Epithelial cell of prostate (primary cell): Measurements from ENCODE around the gene KCNV2.

Experiments used
- DNase-seq: peaks from one replicate; pipeline ENCODE4 v3.0.0-alpha.2; 2011; ENCODE audit warnings: low read depth, low spot score
- H3K27ac ChIP-seq: fragments of 450-650 bp; 2 replicates; pipeline ENCODE4 v1.5.1; 2017; ENCODE audit warnings: mild to moderate bottlenecking

The KCNV2 gene

DNA sequence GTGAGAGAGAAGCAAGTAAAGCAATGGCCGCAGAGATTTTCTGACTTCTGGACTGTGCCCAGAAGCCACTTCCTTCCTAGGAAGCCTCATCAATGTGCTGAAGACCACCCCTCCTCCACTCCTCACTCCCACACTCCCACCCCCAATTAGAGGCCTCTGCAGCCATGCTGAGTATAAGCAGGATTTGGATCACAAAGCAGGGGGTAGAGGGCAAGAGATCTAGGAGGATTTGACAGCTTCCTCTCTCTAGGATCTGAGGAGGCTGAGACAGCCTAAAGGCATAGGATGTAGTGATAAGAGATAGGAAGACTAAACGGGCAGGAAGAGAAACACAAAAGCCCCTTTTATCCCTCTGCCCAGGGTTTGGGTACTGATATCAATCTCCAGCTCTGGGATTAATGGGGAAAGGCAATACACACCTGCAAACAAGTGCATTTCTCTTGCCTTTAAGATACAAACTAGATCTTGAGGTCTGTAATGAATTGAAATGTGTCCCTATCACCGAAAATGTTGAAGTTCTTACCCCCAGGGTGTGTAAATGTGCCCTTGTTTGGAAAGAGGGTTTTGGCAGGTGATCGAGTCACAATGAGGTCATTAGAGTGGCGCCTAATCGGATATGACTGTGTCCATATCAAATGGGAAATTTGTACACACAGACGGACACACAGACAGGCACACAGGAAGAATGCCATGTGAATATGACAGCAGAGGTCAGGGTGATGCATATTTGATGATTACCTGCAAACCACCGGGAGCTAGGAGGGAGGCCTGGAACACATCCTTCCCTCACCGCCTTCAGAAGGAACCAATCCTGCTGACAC is 28.5 kb downstream of the KCNV2 start:
- H3K27ac ChIP-seq = no peak overlapping the region
- no peak for DNase-seq

DNA sequence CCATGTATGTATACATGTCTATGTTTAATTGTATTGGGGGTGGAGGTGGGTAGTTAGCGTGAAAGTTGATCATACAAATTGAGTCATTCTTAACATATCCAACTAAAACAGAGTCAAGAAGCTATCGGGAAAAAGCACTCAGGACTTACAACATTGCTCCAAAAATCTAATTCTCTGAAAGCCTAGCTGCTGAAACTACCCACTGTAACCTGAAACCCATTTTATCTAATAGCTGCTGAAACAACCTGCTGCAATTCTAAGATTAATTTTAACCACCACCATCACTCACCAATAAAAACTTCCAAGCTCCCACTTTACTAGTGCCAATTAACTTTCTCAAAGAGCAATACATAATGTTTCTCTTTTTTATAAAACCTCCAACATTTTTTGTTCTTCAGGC is 32.2 kb downstream of the KCNV2 start:
- DNase-seq = no peak
- H3K27ac ChIP-seq = no peak overlapping the region

DNA sequence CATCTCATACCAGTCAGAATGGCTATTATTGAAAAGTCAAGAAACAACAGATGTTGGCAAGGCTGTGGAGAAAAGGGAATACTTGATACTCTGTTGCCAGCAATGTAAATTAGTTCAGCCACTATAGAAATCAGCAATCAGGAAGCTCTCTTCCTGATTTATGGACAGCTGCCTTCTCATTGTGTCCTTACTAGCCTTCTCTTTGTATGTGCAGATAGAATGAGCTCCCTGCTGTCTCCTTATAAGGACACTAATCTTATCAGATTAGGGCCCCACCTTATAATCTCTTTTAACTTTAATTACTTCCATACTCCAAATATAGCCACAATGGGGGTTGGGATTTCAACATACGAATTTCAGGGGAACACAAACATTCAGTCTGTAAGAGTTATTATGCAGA is 38.0 kb downstream of the KCNV2 start:
- H3K27ac ChIP-seq = no peak overlapping the region
- no peak for DNase-seq

DNA sequence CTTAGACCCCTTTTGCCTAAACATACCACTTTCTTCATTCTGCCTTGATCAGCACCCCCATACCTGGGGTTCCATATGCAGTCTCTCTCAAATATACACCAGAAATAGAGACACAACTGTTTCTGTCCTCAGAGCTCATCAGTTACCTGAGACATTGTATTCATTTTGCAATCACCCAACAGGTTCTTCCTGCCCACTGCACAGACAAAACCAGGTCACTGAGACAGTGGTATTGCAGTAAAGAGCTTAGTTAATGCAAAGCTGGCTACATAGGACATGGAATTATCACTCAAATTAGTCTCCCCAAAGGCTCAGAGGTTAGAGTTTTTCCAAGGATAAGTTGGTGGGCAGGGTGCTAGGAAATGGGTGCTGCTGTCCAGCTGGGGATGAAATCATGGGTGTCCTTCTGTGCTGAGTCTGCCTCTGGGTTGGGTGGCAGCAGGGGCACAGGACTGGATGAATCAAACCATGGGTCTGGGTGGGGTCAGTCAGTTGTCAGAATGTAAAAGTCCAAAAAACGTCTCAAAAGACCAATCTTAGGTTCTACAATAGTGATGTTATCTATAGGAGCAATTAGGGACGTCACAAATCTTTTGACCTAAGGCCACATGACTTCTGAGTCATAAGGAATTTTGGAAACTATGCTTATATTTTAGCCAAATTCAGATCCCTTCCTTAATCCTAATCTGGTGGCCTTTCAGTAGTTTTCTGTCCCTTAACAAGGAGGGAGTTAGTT is 41.0 kb downstream of the KCNV2 start:
- no peak overlapping the region for H3K27ac ChIP-seq
- DNase-seq = no peak

DNA sequence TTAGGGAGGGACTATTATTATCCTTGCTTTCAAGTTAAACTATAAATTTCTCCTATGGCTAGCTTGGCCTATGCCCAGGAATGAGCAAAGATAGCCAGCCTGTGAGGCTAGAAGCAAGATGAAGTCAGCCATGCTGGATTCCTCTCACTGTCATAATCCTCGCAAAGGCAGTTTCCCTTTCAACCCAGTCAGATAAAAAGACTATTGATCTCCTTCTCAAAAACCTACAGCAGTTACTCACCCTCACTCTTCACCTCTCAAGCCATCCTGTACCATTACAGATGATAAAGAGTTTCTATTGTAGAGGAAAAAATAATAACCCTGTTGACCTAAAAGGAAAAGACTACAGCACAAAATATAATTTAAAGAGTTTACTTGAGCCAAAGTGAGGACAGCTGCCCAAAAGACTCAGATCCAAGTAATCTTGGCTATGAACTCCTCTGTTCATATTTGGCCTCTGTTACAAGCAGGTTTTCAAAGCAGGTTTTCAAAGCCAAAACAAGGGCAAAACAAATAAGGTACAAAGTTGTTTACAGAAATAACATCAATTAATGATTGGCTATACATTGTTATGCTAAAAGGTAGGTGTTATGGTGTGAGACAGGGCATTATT is 41.7 kb downstream of the KCNV2 start:
- DNase-seq = no peak
- H3K27ac ChIP-seq = no peak overlapping the region

DNA sequence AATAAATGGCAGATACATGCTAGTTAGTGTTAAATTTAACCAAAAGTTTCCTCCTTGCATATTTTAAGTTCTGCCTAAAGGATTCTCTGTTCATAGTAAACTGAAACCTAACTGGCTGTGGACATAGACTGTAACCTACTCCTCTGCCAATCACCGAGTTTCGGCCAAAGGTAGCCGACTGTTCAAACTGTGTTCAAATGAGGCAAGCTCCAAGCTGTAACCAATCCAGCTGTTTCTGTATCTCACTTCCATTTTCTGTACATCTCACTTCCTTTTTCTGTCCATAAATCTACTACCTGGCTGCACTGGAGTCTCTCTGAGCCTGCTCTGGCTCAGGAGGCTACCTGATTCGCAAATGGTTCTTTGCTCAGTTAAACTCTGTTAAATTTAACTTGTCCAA is 44.1 kb downstream of the KCNV2 start:
- H3K27ac ChIP-seq = no peak overlapping the region
- DNase-seq = no peak

DNA sequence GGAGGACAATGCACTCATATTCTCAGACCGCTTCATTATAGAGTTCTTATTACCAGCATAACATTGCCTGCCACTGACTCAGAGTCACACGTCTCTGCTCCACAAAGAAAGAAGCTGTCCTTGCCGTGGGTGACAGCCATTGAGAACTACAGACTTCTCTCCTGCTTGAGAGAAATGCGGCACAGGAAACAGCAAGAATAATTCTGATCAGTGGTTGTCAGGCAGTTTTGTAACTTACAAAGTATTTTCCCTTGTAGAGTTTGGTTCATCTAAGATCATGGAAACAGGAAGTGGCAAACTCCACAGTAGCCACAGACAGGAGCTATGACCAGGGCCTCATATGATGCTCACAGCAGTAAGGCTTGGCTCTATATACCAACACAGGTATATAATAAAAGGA is 47.0 kb downstream of the KCNV2 start:
- DNase-seq = no peak
- H3K27ac ChIP-seq = no peak overlapping the region

DNA sequence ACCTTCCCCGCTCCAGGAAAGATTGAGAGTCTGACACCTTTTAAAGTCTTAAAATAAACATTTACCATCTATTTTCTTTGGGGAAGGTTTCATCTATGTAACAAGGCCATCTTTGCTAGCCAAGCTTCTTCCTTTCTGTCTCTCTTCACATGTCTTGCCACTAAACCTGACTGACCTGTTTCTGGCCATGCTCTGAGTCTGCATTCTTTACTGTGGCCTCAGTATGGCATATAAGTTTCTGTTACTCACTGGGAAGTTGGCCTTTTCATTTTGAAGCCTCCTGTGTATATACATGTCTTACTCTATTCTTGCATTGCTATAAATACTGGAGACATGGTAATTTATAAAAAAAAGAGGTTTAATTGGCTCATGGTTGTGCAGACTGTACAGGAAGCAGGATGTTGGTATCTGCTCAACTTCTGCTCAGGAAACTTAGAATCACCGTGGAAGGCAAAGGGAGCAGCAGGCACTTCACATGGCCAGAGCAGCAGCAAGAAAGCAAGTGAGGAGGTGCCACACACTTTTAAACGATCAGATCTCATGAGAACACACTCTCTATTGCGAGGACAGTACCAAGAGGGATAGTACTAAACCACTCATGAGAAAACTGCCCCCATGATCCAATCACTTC is 48.1 kb downstream of the KCNV2 start:
- peak; percentile 50 for DNase-seq
- peak overlapping the region; percentile 18 for H3K27ac ChIP-seq

DNA sequence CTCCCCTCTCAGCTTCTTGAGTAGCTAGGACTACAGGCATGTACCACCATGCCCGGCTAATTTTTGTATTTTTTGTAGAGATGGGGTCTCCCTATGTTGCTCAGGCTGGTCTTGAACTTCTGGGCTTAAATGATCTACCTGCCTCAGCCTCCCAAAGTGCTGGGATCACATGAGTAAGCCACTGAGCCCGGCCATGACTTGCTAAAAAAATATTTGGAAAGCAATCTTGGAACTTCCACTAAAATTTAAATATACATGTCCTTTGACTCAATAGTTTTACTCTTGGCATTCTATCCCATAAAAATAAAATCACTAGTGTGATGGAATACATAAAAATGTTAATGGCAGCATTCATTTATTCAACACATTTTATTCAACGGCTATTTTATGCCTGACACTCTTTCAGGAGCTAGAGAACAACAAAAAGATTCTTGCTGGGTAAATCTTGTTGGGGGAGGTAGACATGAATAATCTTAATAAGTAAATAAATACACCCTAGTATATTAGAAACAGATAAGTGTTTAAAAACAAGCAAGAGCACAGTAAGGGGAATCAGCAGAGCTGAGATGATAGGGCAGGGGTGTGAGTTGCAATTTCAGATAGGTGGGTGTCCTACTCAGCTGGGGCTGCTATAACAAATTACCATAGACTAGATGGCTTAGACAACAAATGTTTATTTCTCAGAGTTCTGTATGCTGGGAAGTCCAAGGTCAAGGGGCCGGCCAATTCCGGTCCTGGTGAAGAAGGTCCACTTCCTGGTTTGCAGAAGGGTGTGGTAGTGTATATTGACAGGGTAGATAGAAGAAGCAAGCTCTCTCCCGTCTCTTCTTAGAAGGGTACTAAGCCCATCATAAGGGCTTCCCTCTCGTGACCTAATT is 50.7 kb downstream of the KCNV2 start:
- H3K27ac ChIP-seq = no peak overlapping the region
- DNase-seq = no peak

DNA sequence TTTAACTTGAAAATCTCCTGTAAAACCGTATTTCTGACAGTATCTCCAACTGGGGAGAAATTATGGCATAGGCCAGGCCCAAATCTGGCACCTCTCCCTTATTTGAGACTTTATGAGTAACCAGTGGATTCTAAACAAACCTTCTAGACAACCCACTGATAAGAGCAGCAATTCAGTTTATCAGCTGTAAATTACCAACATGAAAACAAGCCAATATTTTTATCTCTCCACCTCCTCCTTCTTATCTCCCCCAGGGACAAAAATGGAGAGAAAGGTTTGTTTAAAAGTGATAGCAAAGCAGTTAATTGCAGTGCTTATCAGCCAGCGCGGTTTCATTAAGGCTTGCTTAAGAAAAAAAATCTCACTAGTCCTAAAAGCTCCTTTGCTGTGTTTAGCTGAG is 53.8 kb downstream of the KCNV2 start:
- H3K27ac ChIP-seq = no peak overlapping the region
- DNase-seq = no peak

DNA sequence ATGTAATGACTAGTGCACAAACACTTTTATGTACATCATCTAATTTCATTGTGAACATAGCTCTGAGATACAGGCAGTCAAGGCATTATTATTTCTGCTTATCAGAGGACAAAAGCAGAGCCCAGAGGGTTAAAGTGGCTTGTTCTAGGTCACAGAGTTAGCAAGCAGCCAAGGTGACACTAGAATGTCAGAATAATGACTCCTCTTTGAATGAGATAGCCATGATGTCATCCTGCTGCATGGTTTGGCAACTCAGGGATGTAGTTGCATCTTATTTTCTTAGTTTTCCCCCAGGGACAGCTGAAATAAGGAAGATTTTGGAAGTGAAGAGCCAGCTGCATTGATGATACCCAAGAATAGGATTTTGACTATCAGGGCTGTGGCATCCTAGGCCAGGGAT is 54.4 kb downstream of the KCNV2 start:
- no peak for DNase-seq
- H3K27ac ChIP-seq = peak overlapping the region; percentile 23

DNA sequence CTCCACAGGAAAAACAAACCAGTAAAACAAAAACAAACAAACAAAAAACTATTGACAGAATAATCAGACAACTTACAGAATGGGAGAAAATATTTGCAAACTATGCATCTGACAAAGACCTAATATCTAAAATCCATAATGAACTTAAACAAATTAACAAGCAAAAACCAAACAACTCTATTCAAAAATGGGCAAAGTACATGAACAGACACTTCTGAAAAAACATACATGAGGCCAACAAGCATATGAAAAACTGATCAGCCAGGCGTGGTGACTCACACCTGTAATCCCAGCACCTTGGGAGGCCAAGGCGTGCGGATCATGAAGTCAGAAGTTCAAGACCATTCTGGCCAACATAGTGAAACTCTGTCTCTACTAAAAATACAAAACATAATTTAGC is 60.1 kb downstream of the KCNV2 start:
- no peak overlapping the region for H3K27ac ChIP-seq
- DNase-seq = no peak

DNA sequence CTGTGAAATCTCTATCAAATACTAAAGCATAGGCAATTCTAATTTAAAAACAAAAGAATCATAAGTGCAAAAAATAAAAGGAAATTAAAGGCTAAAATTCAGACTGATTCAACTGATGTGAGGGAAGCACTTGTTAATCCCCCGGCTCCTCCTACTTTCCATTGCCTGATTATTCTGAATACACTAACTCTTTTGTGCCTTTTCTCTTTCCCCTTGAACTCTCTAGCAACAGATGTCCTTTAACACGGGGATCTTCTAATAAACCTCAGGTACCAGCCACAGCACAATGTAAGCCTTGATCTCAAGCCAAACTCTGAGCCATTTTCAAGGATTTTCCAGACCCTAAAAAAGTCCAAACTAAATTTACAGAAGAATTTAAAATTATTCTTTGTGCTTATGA is 61.5 kb downstream of the KCNV2 start:
- DNase-seq = no peak
- no peak overlapping the region for H3K27ac ChIP-seq
